Measurements from ENCODE around the gene PROSER3. TPM values are rescaled to one million over a fixed set of nuclear protein-coding genes. Genes with fewer than 3 reads are reported as not detected.

The PROSER3 gene
- total and polyA plus RNA-seq, 9 donors: 3.9 to 14.6 (median 11.1) TPM

- H3K36me3 ChIP-seq (ENCODE audit: control insufficient read depth, insufficient read depth, low read length): peaks cover 18% of the 10 kb centered on the region
- peaks cover 44% of the 10 kb centered on the region for H3K4me1 ChIP-seq (ENCODE audit: control insufficient read depth, insufficient read depth, low read length)
Measured at GRCh38 chr19:35746087-35746462, 11.9 kb upstream of the PROSER3 start.

DNA sequence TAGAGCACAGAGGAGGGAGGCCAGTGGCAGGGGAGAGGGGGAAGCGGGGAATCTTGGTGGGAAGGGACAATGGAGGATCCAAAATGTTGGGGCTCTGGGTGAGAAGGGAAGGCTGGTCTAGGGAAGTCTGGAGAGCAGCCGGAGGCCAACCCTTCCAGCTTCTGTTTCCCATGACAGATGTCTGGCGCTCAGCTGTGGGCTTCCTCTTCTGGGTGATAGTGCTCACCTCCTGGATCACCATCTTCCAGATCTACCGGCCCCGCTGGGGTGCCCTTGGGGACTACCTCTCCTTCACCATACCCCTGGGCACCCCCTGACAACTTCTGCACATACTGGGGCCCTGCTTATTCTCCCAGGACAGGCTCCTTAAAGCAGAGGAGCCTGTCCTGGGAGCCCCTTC lies 11.4 kb upstream of the PROSER3 start:
- no peaks in the 10 kb centered on the region for H3K9me3 ChIP-seq (replicated peaks; ENCODE audit: control insufficient read depth, low read depth, low read length)
- DNase-seq: no peak
- peaks cover 39% of the 10 kb centered on the region for H3K4me1 ChIP-seq (ENCODE audit: control insufficient read depth, insufficient read depth, low read length)
- no peaks in the 10 kb centered on the region for H3K27me3 ChIP-seq (ENCODE audit: control insufficient read depth, insufficient read depth, low read length)
- peak overlapping the region; percentile 92 for H3K4me3 ChIP-seq (ENCODE audit: low read length)
- WGBS (ENCODE audit: insufficient coverage): 82% methylated on average over 4 of the region's 5 CpGs
- peaks cover 18% of the 10 kb centered on the region for H3K36me3 ChIP-seq (ENCODE audit: control insufficient read depth, insufficient read depth, low read length)
- peak overlapping the region; percentile 91 for H3K27ac ChIP-seq (ENCODE audit: low read length)

More at GRCh38 chr19:35746087-35746462, 11.9 kb upstream of the PROSER3 start:
- H3K4me3 ChIP-seq (ENCODE audit: low read length): peak overlapping the region; percentile 92
- no peaks in the 10 kb centered on the region for H3K27me3 ChIP-seq (ENCODE audit: control insufficient read depth, insufficient read depth, low read length)
- peak overlapping the region; percentile 91 for H3K27ac ChIP-seq (ENCODE audit: low read length)
- no peak for DNase-seq
- no peaks in the 10 kb centered on the region for H3K9me3 ChIP-seq (replicated peaks; ENCODE audit: control insufficient read depth, low read depth, low read length)
- 0% methylated on average over 3 of the region's 4 CpGs for WGBS (ENCODE audit: insufficient coverage)

DNA sequence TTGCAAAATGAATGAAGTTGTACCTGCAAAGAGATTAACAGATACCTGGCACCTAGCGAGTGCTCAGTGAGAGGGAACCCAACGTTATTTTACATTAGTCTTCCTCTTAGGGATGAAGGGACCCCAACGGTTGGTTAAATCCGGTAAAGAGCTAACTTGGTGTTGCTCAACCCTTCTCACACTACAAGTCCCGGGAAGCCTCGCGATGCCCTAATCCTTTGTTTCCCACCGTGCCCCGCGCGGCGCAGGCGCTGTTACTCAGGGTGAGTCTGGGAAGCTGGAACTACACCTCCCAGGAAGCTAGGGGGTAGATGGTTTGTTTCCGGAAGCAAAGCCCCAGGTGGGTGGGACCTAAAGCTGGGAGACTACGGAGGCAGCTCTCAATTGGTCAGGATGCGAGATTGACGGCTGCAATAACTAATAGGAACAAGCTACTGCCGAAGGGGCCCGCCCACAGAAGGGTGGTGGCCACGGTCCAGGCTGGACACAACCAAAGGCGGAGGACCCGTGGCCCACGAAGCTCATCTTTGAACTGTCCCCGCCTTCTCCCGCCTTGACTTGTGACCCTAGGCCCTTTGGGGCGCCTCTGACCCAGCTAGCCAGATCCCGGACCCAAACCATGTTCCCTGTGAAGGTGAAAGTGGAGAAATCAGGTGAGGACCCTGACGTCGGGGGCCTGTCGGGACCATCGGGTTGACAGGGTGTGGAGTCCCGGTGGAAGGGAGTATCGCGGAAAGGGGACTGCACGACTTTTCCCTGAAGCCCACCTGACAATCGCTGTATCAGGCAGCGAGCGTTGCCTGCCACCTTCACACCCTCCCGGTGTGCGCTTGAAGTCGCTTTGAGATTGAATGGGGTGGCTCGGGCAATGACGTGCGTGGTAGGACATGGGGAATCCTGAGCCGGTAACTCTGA lies 9.6 kb upstream of the PROSER3 start, which contains the start of gene LIN37:
TSS of gene LIN37 (plus strand) at position 471 of the 915 bp plus-strand sequence. CDS start at position 620, 149 bp downstream.
- no peaks in the 10 kb centered on the region for H3K27me3 ChIP-seq (ENCODE audit: control insufficient read depth, insufficient read depth, low read length)
- H3K4me3 ChIP-seq (ENCODE audit: low read length): peak within 1 kb of the TSS; percentile 88
- peak within 1 kb of the TSS; percentile 71 for H3K27ac ChIP-seq (ENCODE audit: low read length)
- H3K4me1 ChIP-seq (ENCODE audit: control insufficient read depth, insufficient read depth, low read length): peaks cover 33% of the 10 kb centered on the region
- H3K36me3 ChIP-seq (ENCODE audit: control insufficient read depth, insufficient read depth, low read length): peaks cover 25% of the 10 kb centered on the region
- no peaks in the 10 kb centered on the region for H3K9me3 ChIP-seq (replicated peaks; ENCODE audit: control insufficient read depth, low read depth, low read length)
- peak; percentile 100 for DNase-seq
- under 1% methylated on average over 18 of the region's 45 CpGs for WGBS (ENCODE audit: insufficient coverage)

- peaks cover 36% of the 10 kb centered on the region for H3K36me3 ChIP-seq (ENCODE audit: control insufficient read depth, insufficient read depth, low read length)
- peaks cover 38% of the 10 kb centered on the region for H3K4me1 ChIP-seq (ENCODE audit: control insufficient read depth, insufficient read depth, low read length)
- no peaks in the 10 kb centered on the region for H3K27me3 ChIP-seq (ENCODE audit: control insufficient read depth, insufficient read depth, low read length)
- no peak overlapping the region for H3K27ac ChIP-seq (ENCODE audit: low read length)
- DNase-seq: no peak
- 100% methylated on average over 2 of the region's 5 CpGs for WGBS (ENCODE audit: insufficient coverage)
- no peaks in the 10 kb centered on the region for H3K9me3 ChIP-seq (replicated peaks; ENCODE audit: control insufficient read depth, low read depth, low read length)
- H3K4me3 ChIP-seq (ENCODE audit: low read length): no peak overlapping the region
Measured at GRCh38 chr19:35750167-35750566, 7.8 kb upstream of the PROSER3 start.

DNA sequence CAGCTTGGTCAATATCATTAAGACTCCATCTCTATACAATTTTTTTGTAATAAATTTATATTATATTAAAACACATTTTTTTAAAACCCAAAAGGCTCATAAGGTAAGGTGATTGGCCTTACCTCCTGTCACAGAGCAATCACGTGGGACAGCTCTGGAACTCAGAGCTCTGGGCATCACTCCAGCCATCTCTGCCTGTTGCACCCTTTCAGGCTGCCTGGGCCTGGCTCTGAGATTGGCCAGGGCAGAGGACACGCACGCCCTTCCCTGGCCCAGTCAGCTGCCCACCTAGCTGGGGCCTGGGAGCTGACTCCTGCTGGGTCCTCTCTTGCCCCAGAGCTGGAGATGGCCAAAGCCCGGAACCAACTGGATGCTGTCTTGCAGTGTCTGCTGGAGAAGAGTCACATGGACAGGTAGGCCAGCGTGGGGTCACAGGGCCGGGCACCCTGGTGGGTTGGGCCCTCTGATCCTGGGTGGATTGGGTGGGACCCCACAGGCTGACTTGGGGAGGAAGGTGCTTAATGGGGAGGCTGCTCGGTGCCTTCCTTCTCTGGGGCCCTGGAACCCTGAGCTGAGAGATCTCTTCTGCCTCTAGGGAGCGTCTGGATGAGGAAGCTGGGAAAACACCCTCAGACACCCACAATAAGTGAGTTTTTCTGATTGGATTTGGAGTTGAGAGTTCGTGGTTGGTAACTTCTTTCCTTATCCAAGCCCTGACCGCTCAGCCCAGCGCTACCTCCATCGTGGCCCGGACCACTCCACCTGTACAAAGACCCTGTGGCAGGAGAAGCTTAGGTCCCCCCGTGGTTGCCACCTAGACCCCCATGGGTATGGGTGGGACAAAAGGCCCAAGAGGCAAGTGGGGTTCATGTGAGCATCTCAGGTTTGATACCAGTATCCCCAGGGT lies 5.9 kb upstream of the PROSER3 start:
- Histone ChIP-seq H3K36me3 (ENCODE audit: control insufficient read depth, insufficient read depth, low read length) (peaks cover 36% of the 10 kb centered on the region), H3K4me3 (ENCODE audit: low read length) (no peak overlapping the region), H3K4me1 (ENCODE audit: control insufficient read depth, insufficient read depth, low read length) (peaks cover 46% of the 10 kb centered on the region), H3K9me3 (replicated peaks; ENCODE audit: control insufficient read depth, low read depth, low read length) (no peaks in the 10 kb centered on the region), H3K27ac (ENCODE audit: low read length) (no peak overlapping the region), H3K27me3 (ENCODE audit: control insufficient read depth, insufficient read depth, low read length) (no peaks in the 10 kb centered on the region)
- WGBS (ENCODE audit: insufficient coverage): 83% methylated on average over 7 of the region's 14 CpGs
- DNase-seq: no peak

DNA sequence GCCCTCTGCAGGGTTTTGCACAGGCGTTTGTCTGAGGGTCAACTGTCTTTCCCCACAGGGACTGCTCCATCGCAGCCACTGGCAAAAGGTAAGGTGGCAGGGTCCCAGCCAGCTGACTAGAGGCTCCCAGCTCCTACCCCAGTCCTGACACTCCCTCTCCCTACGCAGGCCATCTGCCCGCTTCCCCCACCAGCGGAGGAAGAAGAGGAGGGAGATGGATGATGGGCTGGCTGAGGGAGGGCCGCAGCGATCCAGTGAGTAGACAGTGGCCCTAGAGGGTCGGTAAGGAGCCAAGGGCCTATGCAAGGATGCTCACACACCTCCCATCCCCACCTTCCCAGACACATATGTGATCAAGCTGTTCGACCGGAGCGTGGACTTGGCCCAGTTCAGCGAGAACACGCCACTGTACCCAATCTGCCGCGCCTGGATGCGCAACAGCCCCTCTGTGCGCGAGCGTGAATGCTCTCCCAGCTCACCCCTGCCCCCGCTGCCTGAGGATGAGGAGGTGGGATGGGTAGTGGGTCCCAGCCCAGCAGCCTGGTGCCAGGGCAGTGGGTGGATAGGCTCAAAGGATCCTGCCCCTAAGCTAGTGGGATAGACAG lies 5.1 kb upstream of the PROSER3 start:
- Histone ChIP-seq H3K27ac (ENCODE audit: low read length) (no peak overlapping the region), H3K9me3 (replicated peaks; ENCODE audit: control insufficient read depth, low read depth, low read length) (no peaks in the 10 kb centered on the region), H3K4me1 (ENCODE audit: control insufficient read depth, insufficient read depth, low read length) (peaks cover 49% of the 10 kb centered on the region), H3K36me3 (ENCODE audit: control insufficient read depth, insufficient read depth, low read length) (peaks cover 36% of the 10 kb centered on the region), H3K4me3 (ENCODE audit: low read length) (no peak overlapping the region), H3K27me3 (ENCODE audit: control insufficient read depth, insufficient read depth, low read length) (no peaks in the 10 kb centered on the region)
- WGBS (ENCODE audit: insufficient coverage): 90% methylated on average over 8 of the region's 20 CpGs
- no peak for DNase-seq

DNA sequence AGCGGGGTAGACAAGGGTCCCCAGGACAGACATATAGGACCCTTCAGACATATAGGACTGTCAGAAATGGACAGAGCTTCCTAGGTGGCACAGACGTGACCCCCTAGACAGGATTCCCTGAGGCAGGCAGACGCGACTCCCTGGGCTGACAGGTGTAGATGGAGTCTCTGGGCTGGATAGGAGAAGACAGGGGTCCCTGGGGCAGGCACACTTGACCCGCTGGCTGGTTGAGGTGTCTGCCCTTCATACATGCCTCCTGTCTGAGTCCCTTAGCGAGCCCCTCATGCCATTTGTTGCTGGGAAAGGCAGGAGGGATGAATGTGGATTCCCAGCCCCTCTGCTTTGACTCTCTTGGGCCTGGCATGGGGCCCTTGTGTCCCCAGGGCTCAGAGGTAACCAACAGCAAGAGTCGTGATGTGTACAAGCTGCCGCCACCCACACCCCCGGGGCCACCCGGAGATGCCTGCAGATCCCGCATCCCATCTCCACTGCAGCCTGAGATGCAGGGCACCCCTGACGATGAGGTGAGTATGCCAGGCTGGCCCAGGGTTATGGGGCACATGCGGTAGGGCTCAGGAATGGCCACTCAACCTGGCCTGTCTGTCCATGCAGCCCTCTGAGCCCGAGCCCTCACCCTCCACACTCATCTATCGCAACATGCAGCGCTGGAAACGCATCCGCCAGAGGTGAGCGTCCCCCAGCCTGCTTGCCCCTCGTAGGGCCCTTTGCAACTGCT lies 4.2 kb upstream of the PROSER3 start:
- Histone ChIP-seq H3K4me3 (ENCODE audit: low read length) (no peak overlapping the region), H3K27ac (ENCODE audit: low read length) (peak overlapping the region; percentile 99), H3K9me3 (replicated peaks; ENCODE audit: control insufficient read depth, low read depth, low read length) (no peaks in the 10 kb centered on the region), H3K4me1 (ENCODE audit: control insufficient read depth, insufficient read depth, low read length) (peaks cover 50% of the 10 kb centered on the region), H3K27me3 (ENCODE audit: control insufficient read depth, insufficient read depth, low read length) (no peaks in the 10 kb centered on the region), H3K36me3 (ENCODE audit: control insufficient read depth, insufficient read depth, low read length) (peaks cover 36% of the 10 kb centered on the region)
- DNase-seq: no peak
- WGBS (ENCODE audit: insufficient coverage): 88% methylated on average over 16 of the region's 20 CpGs

GRCh38 chr19:35754370-35755130 lies 3.4 kb upstream of the PROSER3 start:
- peak overlapping the region; percentile 99 for H3K27ac ChIP-seq (ENCODE audit: low read length)
- no peaks in the 10 kb centered on the region for H3K27me3 ChIP-seq (ENCODE audit: control insufficient read depth, insufficient read depth, low read length)
- H3K9me3 ChIP-seq (replicated peaks; ENCODE audit: control insufficient read depth, low read depth, low read length): no peaks in the 10 kb centered on the region
- peak overlapping the region; percentile 99 for H3K4me3 ChIP-seq (ENCODE audit: low read length)
- H3K36me3 ChIP-seq (ENCODE audit: control insufficient read depth, insufficient read depth, low read length): peaks cover 37% of the 10 kb centered on the region
- DNase-seq: no peak
- WGBS (ENCODE audit: insufficient coverage): 62% methylated on average over 7 of the region's 13 CpGs
- H3K4me1 ChIP-seq (ENCODE audit: control insufficient read depth, insufficient read depth, low read length): peaks cover 50% of the 10 kb centered on the region

DNA sequence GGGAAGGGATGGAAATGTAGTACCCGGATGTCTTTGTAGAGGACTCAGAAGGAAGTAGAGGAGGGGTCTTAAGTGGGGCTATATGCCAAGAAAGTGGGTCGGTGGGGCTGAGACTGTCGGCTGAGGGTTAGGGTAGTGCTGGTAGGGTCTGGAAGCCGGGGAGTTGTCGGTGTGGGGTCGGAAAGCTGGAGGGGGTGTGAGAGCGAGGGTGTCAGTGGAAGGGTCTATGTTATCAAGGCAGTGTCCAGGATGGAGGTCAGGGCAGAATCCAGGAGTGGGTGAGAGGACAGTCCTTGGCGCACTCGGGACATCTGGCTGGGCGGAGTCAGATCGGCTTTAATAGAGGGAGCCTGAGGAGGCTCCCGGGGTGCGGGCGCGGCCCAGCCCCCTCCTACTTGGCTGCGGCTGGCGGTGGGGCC lies 2.8 kb upstream of the PROSER3 start:
- Histone ChIP-seq H3K4me3 (ENCODE audit: low read length) (peak overlapping the region; percentile 99), H3K36me3 (ENCODE audit: control insufficient read depth, insufficient read depth, low read length) (peaks cover 39% of the 10 kb centered on the region), H3K27ac (ENCODE audit: low read length) (peak overlapping the region; percentile 99), H3K4me1 (ENCODE audit: control insufficient read depth, insufficient read depth, low read length) (peaks cover 49% of the 10 kb centered on the region), H3K27me3 (ENCODE audit: control insufficient read depth, insufficient read depth, low read length) (no peaks in the 10 kb centered on the region), H3K9me3 (replicated peaks; ENCODE audit: control insufficient read depth, low read depth, low read length) (no peaks in the 10 kb centered on the region)
- no peak for DNase-seq
- 28% methylated on average over 17 of the region's 17 CpGs for WGBS (ENCODE audit: insufficient coverage)

All from muscle of leg (tissue), 11 donors.